IMR-90 (cell line): ENCODE results near the gene PPP2R2D. TPM values are rescaled to one million over a fixed set of nuclear protein-coding genes. Genes with fewer than 3 reads are reported as not detected.

ENCODE experiments used
- ATAC-seq: fragments of 200-7000 bp; cut with Tn5 transposase; 2 replicates; pipeline ENCODE4 v1.9.1; 2020; ENCODE audit warnings: low read depth, mild to moderate bottlenecking, moderate library complexity
- BruUV-seq: library from RNA; stranded (reverse); fragments of 400-500 nt; replicated peaks from 2 replicates; lab custom pipeline; 2021; lab: Mats Ljungman, UMichigan
- CTCF ChIA-PET: fragments of 300-600 bp; formaldehyde crosslinking; extraction: SDS; loops from one replicate; lab custom pipeline; 2021; ENCODE audit warnings: antibody characterized with exemption; lab: Yijun Ruan, JAX
- POLR2A ChIA-PET: fragments of 300-600 bp; sonication (Branson Sonifier 250); formaldehyde crosslinking; loops from one replicate; lab custom pipeline; 2022; ENCODE audit warnings: antibody characterized with exemption; ENCODE audit not compliant: unreplicated experiment; lab: Charles Lee
- DNase-seq: peaks from one replicate; pipeline ENCODE4 v3.0.0; 2013
- H2AFZ ChIP-seq: replicated peaks from 2 replicates; pipeline ENCODE3; 2013; ENCODE audit warnings: low read length, mild to moderate bottlenecking; ENCODE audit not compliant: poor library complexity
- H2AK5ac ChIP-seq: 2 replicates; pipeline ENCODE4 v1.6.1; 2013; ENCODE audit warnings: low read depth, low read length, inconsistent platforms
- H2AK9ac ChIP-seq: replicated peaks from 2 replicates; pipeline ENCODE3; 2013; ENCODE audit warnings: mild to moderate bottlenecking, low read depth, low read length, moderate library complexity; ENCODE audit not compliant: poor library complexity
- H2BK120ac ChIP-seq: 2 replicates; pipeline ENCODE4 v1.6.1; 2013; ENCODE audit warnings: low read depth, low read length, inconsistent platforms
- H2BK15ac ChIP-seq: 3 replicates; pipeline ENCODE4 v1.6.1; 2013; ENCODE audit warnings: low read depth, low read length, inconsistent platforms
- H2BK20ac ChIP-seq: 2 replicates; pipeline ENCODE4 v1.6.1; 2013; ENCODE audit warnings: low read depth, mild to moderate bottlenecking, inconsistent platforms, low read length, moderate library complexity
- H2BK5ac ChIP-seq: 2 replicates; pipeline ENCODE4 v1.6.1; 2013; ENCODE audit warnings: mild to moderate bottlenecking, low read depth, low read length, inconsistent platforms; ENCODE audit not compliant: poor library complexity, severe bottlenecking
- H3K14ac ChIP-seq: replicated peaks from 2 replicates; pipeline ENCODE4 v1.6.1; 2013; ENCODE audit warnings: low read depth, low read length, inconsistent platforms
- H3K18ac ChIP-seq: 2 replicates; pipeline ENCODE4 v1.6.1; 2013; ENCODE audit warnings: low read depth, low read length, control low read depth
- H3K23ac ChIP-seq: 2 replicates; pipeline ENCODE4 v1.6.1; 2013; ENCODE audit warnings: low read depth, low read length, inconsistent platforms
- H3K27ac ChIP-seq: 2 replicates; pipeline ENCODE4 v1.5.1; 2013; ENCODE audit warnings: mild to moderate bottlenecking, control low read depth, low read length; ENCODE audit not compliant: insufficient read depth
- H3K27me3 ChIP-seq: 2 replicates; pipeline ENCODE4 v1.6.1; 2013; ENCODE audit warnings: low read length; ENCODE audit not compliant: control insufficient read depth, insufficient read depth
- H3K36me3 ChIP-seq: 2 replicates; pipeline ENCODE4 v1.6.1; 2013; ENCODE audit warnings: low read length, mixed read lengths; ENCODE audit not compliant: control insufficient read depth, insufficient read depth
- H3K4ac ChIP-seq: 2 replicates; pipeline ENCODE4 v1.6.1; 2013; ENCODE audit warnings: low read depth, low read length, inconsistent platforms
- H3K4me1 ChIP-seq: 2 replicates; pipeline ENCODE4 v1.6.1; 2013; ENCODE audit warnings: low read length, mixed read lengths; ENCODE audit not compliant: control insufficient read depth, insufficient read depth
- H3K4me2 ChIP-seq: 2 replicates; pipeline ENCODE4 v1.6.1; 2013; ENCODE audit warnings: low read depth, mild to moderate bottlenecking, control low read depth, low read length, moderate library complexity
- H3K4me3 ChIP-seq: 2 replicates; pipeline ENCODE4 v1.5.1; 2013; ENCODE audit warnings: low read depth, mild to moderate bottlenecking, control low read depth, low read length, moderate library complexity; ENCODE audit not compliant: insufficient read depth
- H3K56ac ChIP-seq: 2 replicates; pipeline ENCODE4 v1.6.1; 2013; ENCODE audit warnings: low read length, inconsistent platforms; ENCODE audit not compliant: insufficient read depth; ENCODE audit errors: extremely low read depth
- H3K79me1 ChIP-seq, 2 experiments: 2 replicates each; pipeline ENCODE4 v1.6.1; 2013; ENCODE audit warnings: low read length in 2 of 2, inconsistent platforms in 1 of 2, low read depth in 1 of 2
- H3K9ac ChIP-seq: 2 replicates; pipeline ENCODE4 v1.6.1; 2013; ENCODE audit warnings: low read depth, low read length, control low read depth
- H3K9me1 ChIP-seq: 2 replicates; pipeline ENCODE4 v1.6.1; 2013; ENCODE audit warnings: low read length, inconsistent platforms; ENCODE audit not compliant: insufficient read depth
- H3K9me3 ChIP-seq: 2 replicates; pipeline ENCODE4 v1.6.1; 2013; ENCODE audit warnings: low read length; ENCODE audit not compliant: control insufficient read depth, insufficient read depth
- H4K20me1 ChIP-seq: 2 replicates; pipeline ENCODE4 v1.6.1; 2013; ENCODE audit warnings: low read length, inconsistent platforms; ENCODE audit not compliant: insufficient read depth
- H4K5ac ChIP-seq: 2 replicates; pipeline ENCODE4 v1.6.1; 2013; ENCODE audit warnings: mild to moderate bottlenecking, low read depth, low read length, control low read depth
- H4K8ac ChIP-seq, 2 experiments: 2 replicates each; pipeline ENCODE4 v1.6.1; 2013; ENCODE audit warnings: low read depth in 2 of 2, low read length in 2 of 2, control low read depth in 1 of 2, inconsistent platforms in 1 of 2
- H4K91ac ChIP-seq: 2 replicates; pipeline ENCODE4 v1.6.1; 2013; ENCODE audit warnings: low read depth, low read length, inconsistent platforms; ENCODE audit not compliant: insufficient read depth
- POLR2A ChIP-seq: IDR thresholded peaks from 2 replicates; pipeline ENCODE4 v1.6.1; 2012; ENCODE audit warnings: mild to moderate bottlenecking, low read depth, low read length
- RCOR1 ChIP-seq: IDR thresholded peaks from 2 replicates; pipeline ENCODE4 v1.6.1; 2012; ENCODE audit warnings: mild to moderate bottlenecking, low read length, improper control_type of control experiment; ENCODE audit not compliant: insufficient replicate concordance
- RFX5 ChIP-seq: IDR thresholded peaks from 2 replicates; pipeline ENCODE4 v1.8.0; 2012; ENCODE audit warnings: low read depth, mild to moderate bottlenecking, low read length, moderate library complexity
- WGBS, 2 experiments: methylation state at CpG; one replicate each; pipeline versions ENCODE4 v1.1.5 to v1.1.7; 2013; ENCODE audit warnings: missing lambda C conversion rate in 2 of 2; ENCODE audit not compliant: insufficient read length in 1 of 2; ENCODE audit errors: extremely low coverage in 2 of 2; 5-methylcytosine and 5-hydroxymethylcytosine counted together
- dilution Hi-C: fragments of 300-500 bp; cut with HindIII; formaldehyde crosslinking; loops from one replicate; pipeline ENCODE4 v1.14.3; 2018; ENCODE audit warnings: low sequenced_read_pairs; ENCODE audit not compliant: unreplicated experiment
- in situ Hi-C: fragments of 300-500 bp; cut with MboI; formaldehyde crosslinking; loops from 3 replicates; pipeline ENCODE4 v1.14.3; 2019; ENCODE audit warnings: low sequenced_read_pairs, inconsistent platforms, mixed read lengths
- intact Hi-C: fragments of 100-400 bp; cut with micrococcal nuclease; formaldehyde crosslinking; loops from 2 replicates; pipeline ENCODE4 v1.10.0; 2022
- polyA plus RNA-seq, 3 experiments: library from polyadenylated mRNA; depleted of rRNA; stranded (reverse); fragments of >200 nt; gene quantifications; 2 replicates each; pipeline ENCODE4 v1.2.3, GENCODE V29; 2012; ENCODE audit warnings: low replicate concordance in 1 of 3
- total RNA-seq: library from RNA; depleted of rRNA; stranded (reverse); fragments of >200 nt; gene quantifications from 2 replicates; pipeline ENCODE4 v1.2.3, GENCODE V29; 2012

PPP2R2D gene
- total and polyA plus RNA-seq, 2 of the 4 experiments (the other 2 are of a cell fraction): 22.8 to 23.8 TPM

GRCh38 chr10:131935260-131935659, 34.5 kb downstream of the PPP2R2D start:
- H3K9me1 ChIP-seq: peaks cover 14% of the 10 kb centered on the region; the same call in 1 of the 2 replicates
- H3K23ac ChIP-seq: no peak overlapping the region
- ATAC-seq (no peak), DNase-seq (no peak)
- H2AK9ac ChIP-seq: no peak overlapping the region
- no peak overlapping the region for H4K5ac ChIP-seq
- no peak overlapping the region for H2AK5ac ChIP-seq
- POLR2A ChIA-PET: no interaction called here
- H3K56ac ChIP-seq: no peak overlapping the region
- dilution Hi-C loops: no loop called here
- H2BK5ac ChIP-seq: no peak overlapping the region
- H3K27me3 ChIP-seq: no peaks in the 10 kb centered on the region
- BruUV-seq: no TSS peak
- no peak overlapping the region for H3K4ac ChIP-seq
- no peak overlapping the region for H2BK15ac ChIP-seq
- H2BK120ac ChIP-seq: no peak overlapping the region
- in situ Hi-C loops: no loop called here
- no peak overlapping the region for H4K8ac ChIP-seq
- no peaks in the 10 kb centered on the region for H3K9me3 ChIP-seq
- no peak overlapping the region for H3K18ac ChIP-seq
- H3K14ac ChIP-seq: no peak overlapping the region
- no peaks in the 10 kb centered on the region for H3K4me1 ChIP-seq
- H4K20me1 ChIP-seq: peaks cover 37% of the 10 kb centered on the region
- H3K4me3 ChIP-seq: no peak overlapping the region
- no peak overlapping the region for H2AFZ ChIP-seq
- H3K4me2 ChIP-seq: no peak overlapping the region
- H3K9ac ChIP-seq: no peak overlapping the region
- H3K27ac ChIP-seq: no peak overlapping the region
- TF ChIP-seq RFX5 (no peak), POLR2A (no peak), RCOR1 (no peak)
- peaks cover 19% of the 10 kb centered on the region for H3K36me3 ChIP-seq
- intact Hi-C loops: no loop called here
- peaks cover 30 to 72% of the 10 kb centered on the region in 2 experiments for H3K79me1 ChIP-seq
- CTCF ChIA-PET: no interaction called here
- no peak overlapping the region for H2BK20ac ChIP-seq
- H4K91ac ChIP-seq: no peak overlapping the region
- no CpG with 5 or more reads among the region's 1 CpG for WGBS, 2 experiments
